Measurements from ENCODE around the gene ATF4.

ATF4 gene

GRCh38 chr22:39560127-39560526 lies 39.8 kb downstream of the ATF4 start:
- no peak for DNase-seq

- DNase-seq: no peak
Measured at GRCh38 chr22:39562839-39563489, 42.6 kb downstream of the ATF4 start.

GRCh38 chr22:39563571-39564428 lies 43.4 kb downstream of the ATF4 start:
- DNase-seq: no peak

GRCh38 chr22:39565414-39565944 lies 45.1 kb downstream of the ATF4 start:
- no peak for DNase-seq

GRCh38 chr22:39567135-39567946 lies 47.0 kb downstream of the ATF4 start:
- no peak for DNase-seq

GRCh38 chr22:39568278-39568981 lies 48.1 kb downstream of the ATF4 start:
- DNase-seq: no peak

- DNase-seq: no peak
Measured at GRCh38 chr22:39569066-39569465, 48.7 kb downstream of the ATF4 start.

GRCh38 chr22:39570226-39570625 lies 49.9 kb downstream of the ATF4 start:
- no peak for DNase-seq

- DNase-seq: no peak
Measured at GRCh38 chr22:39570665-39571064, 50.3 kb downstream of the ATF4 start, which contains the start of gene CACNA1I. TSS of gene CACNA1I (plus strand) at chr22:39570753. CDS start at chr22:39570753, 0 bp downstream.

GRCh38 chr22:39571538-39571937 lies 51.2 kb downstream of the ATF4 start:
- DNase-seq: no peak
